Panc1 (cell line): Measurements from ENCODE around the gene PLAAT5. TPM values are rescaled to one million over a fixed set of nuclear protein-coding genes. Genes with fewer than 3 reads are reported as not detected.

ENCODE experiments used
- ATAC-seq: fragments of 200-7000 bp; cut with Tn5 transposase; 2 replicates; pipeline ENCODE4 v1.9.1; 2020; ENCODE audit warnings: mild to moderate bottlenecking, moderate library complexity
- BruUV-seq: library from RNA; stranded (reverse); fragments of 400-500 nt; replicated peaks from 2 replicates; lab custom pipeline; 2021; lab: Mats Ljungman, UMichigan
- CTCF ChIA-PET: fragments of 300-600 bp; sonication (Branson Sonifier 250); formaldehyde crosslinking; loops from one replicate; lab custom pipeline; 2022; ENCODE audit warnings: antibody characterized with exemption; lab: Charles Lee
- POLR2A ChIA-PET: fragments of 300-600 bp; sonication (Branson Sonifier 250); formaldehyde crosslinking; loops from one replicate; lab custom pipeline; 2022; ENCODE audit warnings: antibody characterized with exemption; lab: Charles Lee
- DNase-seq: peaks from one replicate; pipeline ENCODE4 v3.0.0-alpha.2; 2010; ENCODE audit warnings: low read depth, low spot score
- H3K27ac ChIP-seq: 2 replicates; pipeline ENCODE4 v1.5.1; 2011; ENCODE audit warnings: mild to moderate bottlenecking, low read length, inconsistent platforms
- H3K27me3 ChIP-seq: fragments of 200-500 bp; sonication (Bioruptor generic); 2 replicates; pipeline ENCODE4 v1.6.0; 2014; ENCODE audit warnings: low read length, inconsistent platforms; ENCODE audit not compliant: control insufficient read depth, insufficient read depth
- H3K36me3 ChIP-seq: fragments of 200-500 bp; sonication (Bioruptor generic); 2 replicates; pipeline ENCODE4 v1.5.1; 2014; ENCODE audit warnings: inconsistent platforms, mild to moderate bottlenecking, low read length, moderate library complexity; ENCODE audit not compliant: control insufficient read depth, insufficient read depth
- H3K4me1 ChIP-seq: 2 replicates; pipeline ENCODE4 v1.5.1; 2011; ENCODE audit warnings: inconsistent platforms, mild to moderate bottlenecking, low read length, moderate library complexity; ENCODE audit not compliant: control insufficient read depth, insufficient read depth
- H3K4me3 ChIP-seq, 2 experiments: 2 replicates each; pipeline ENCODE4 v1.5.1; 2011 to 2012; ENCODE audit warnings: low read depth in 2 of 2, low read length in 2 of 2, mild to moderate bottlenecking in 2 of 2, inconsistent platforms in 1 of 2, moderate library complexity in 1 of 2
- H3K9me3 ChIP-seq: fragments of 200-500 bp; sonication (Bioruptor generic); 2 replicates; pipeline ENCODE4 v1.5.1; 2014; ENCODE audit warnings: low read depth, mild to moderate bottlenecking, inconsistent platforms, low read length, moderate library complexity; ENCODE audit not compliant: control insufficient read depth, insufficient read depth
- POLR2AphosphoS5 ChIP-seq: IDR thresholded peaks from 2 replicates; pipeline ENCODE4 v1.6.1; 2012; ENCODE audit warnings: mild to moderate bottlenecking, low read depth, low read length, moderate library complexity
- SIN3A ChIP-seq: IDR thresholded peaks from 2 replicates; pipeline ENCODE4 v1.6.1; 2012; ENCODE audit warnings: low read depth, mild to moderate bottlenecking, low read length, moderate library complexity, borderline replicate concordance; ENCODE audit not compliant: insufficient read depth
- TCF7L2 ChIP-seq: IDR thresholded peaks from 2 replicates; pipeline ENCODE4 v1.6.1; 2011; ENCODE audit warnings: mild to moderate bottlenecking, low read depth, low read length, inconsistent platforms
- in situ Hi-C: cut with HindIII; loops from 2 replicates; pipeline ENCODE4 v1.10.0; 2016; ENCODE audit warnings: low sequenced_read_pairs, low pct_unique_long_range_greater_than_20kb
- intact Hi-C: fragments of 100-400 bp; cut with micrococcal nuclease; formaldehyde crosslinking; loops from one replicate; pipeline ENCODE4 v1.10.0; 2022; ENCODE audit not compliant: unreplicated experiment
- total RNA-seq: library from RNA; stranded (reverse); gene quantifications from one replicate; pipeline ENCODE4 v1.2.1, GENCODE V29; 2021; ENCODE audit not compliant: unreplicated experiment
- TF ChIP-seq, protein P1 (sequence below): fragments of 450-650 bp; IDR thresholded peaks from 2 replicates; pipeline ENCODE4 v1.5.1; 2017; ENCODE audit warnings: mild to moderate bottlenecking
- TF ChIP-seq, protein P2 (sequence below), 2 experiments: IDR thresholded peaks; 2 replicates each; pipeline ENCODE4 v1.6.1; 2011 to 2012; ENCODE audit warnings: low read depth in 2 of 2, control low read depth in 1 of 2, low read length in 1 of 2, mild to moderate bottlenecking in 1 of 2, moderate library complexity in 1 of 2; ENCODE audit not compliant: insufficient read depth in 1 of 2

PLAAT5 gene
- total RNA-seq, 1 experiment from 2014 or later, result not detected

DNA sequence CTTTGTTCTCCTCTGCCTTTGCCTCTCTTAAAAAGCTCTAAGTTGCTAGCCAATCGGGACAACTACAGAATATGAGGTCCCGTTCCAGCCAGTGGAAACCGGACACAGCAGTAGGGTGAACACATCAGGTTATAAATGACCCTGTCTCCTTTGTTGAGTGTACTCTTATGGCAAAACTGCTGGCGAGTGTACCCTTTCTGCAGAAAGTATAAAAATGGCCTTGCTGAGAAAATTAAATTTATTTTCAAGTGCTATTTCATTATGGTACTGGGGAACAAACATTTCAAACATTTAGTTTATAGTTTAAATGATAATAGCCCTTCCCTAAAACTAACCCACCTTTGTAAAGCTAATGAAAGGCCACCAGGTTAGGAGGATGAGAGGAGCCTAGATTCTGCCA, 8.9 kb upstream of the PLAAT5 start:
- BruUV-seq, result no TSS peak
- ATAC-seq (no peak), DNase-seq (no peak)
- ChIA-PET CTCF (no interaction called here), POLR2A (no interaction called here)
- Histone ChIP-seq H3K4me1 (no peaks in the 10 kb centered on the region), H3K36me3 (no peaks in the 10 kb centered on the region), H3K4me3 (no peak overlapping the region), H3K27ac (no peak overlapping the region), H3K27me3 (no peaks in the 10 kb centered on the region), H3K9me3 (peaks cover 6% of the 10 kb centered on the region; the same call in 1 of the 2 replicates)
- no peak for TF ChIP-seq SIN3A
- TF ChIP-seq TCF7L2, result no peak
- TF ChIP-seq, protein P1, sequence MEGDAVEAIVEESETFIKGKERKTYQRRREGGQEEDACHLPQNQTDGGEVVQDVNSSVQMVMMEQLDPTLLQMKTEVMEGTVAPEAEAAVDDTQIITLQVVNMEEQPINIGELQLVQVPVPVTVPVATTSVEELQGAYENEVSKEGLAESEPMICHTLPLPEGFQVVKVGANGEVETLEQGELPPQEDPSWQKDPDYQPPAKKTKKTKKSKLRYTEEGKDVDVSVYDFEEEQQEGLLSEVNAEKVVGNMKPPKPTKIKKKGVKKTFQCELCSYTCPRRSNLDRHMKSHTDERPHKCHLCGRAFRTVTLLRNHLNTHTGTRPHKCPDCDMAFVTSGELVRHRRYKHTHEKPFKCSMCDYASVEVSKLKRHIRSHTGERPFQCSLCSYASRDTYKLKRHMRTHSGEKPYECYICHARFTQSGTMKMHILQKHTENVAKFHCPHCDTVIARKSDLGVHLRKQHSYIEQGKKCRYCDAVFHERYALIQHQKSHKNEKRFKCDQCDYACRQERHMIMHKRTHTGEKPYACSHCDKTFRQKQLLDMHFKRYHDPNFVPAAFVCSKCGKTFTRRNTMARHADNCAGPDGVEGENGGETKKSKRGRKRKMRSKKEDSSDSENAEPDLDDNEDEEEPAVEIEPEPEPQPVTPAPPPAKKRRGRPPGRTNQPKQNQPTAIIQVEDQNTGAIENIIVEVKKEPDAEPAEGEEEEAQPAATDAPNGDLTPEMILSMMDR, result no peak
- no peak for TF ChIP-seq POLR2AphosphoS5
- TF ChIP-seq, protein P2, sequence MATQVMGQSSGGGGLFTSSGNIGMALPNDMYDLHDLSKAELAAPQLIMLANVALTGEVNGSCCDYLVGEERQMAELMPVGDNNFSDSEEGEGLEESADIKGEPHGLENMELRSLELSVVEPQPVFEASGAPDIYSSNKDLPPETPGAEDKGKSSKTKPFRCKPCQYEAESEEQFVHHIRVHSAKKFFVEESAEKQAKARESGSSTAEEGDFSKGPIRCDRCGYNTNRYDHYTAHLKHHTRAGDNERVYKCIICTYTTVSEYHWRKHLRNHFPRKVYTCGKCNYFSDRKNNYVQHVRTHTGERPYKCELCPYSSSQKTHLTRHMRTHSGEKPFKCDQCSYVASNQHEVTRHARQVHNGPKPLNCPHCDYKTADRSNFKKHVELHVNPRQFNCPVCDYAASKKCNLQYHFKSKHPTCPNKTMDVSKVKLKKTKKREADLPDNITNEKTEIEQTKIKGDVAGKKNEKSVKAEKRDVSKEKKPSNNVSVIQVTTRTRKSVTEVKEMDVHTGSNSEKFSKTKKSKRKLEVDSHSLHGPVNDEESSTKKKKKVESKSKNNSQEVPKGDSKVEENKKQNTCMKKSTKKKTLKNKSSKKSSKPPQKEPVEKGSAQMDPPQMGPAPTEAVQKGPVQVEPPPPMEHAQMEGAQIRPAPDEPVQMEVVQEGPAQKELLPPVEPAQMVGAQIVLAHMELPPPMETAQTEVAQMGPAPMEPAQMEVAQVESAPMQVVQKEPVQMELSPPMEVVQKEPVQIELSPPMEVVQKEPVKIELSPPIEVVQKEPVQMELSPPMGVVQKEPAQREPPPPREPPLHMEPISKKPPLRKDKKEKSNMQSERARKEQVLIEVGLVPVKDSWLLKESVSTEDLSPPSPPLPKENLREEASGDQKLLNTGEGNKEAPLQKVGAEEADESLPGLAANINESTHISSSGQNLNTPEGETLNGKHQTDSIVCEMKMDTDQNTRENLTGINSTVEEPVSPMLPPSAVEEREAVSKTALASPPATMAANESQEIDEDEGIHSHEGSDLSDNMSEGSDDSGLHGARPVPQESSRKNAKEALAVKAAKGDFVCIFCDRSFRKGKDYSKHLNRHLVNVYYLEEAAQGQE (IDR thresholded peaks at IDR 0.05; ENCODE audit: insufficient read depth in 1 of 2, low read depth in 2 of 2, low read length in 1 of 2), result no peak
- intact Hi-C loops (no loop called here), in situ Hi-C loops (no loop called here)

DNA sequence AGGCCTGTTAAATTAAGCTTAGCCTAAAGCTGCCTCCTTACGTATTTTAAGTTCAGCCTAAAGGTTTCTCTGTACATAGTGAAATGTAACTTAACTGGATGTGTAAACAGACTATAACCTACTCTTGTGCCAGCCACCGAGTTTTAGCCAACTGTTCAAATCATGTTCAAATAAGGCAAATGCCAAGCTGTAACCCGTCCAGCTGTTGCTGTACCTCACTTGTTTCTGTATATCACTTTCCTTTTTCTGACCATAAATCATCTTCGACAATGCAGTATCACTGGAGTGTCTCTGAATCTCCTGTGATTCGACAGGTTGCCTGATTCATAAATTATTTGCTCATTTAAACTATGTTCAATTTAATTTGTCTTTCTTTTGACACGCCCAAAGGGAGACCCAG, 4.0 kb upstream of the PLAAT5 start:
- intact Hi-C loops, result no loop called here

More for the DNA sequence above, 4.0 kb upstream of the PLAAT5 start:
- ATAC-seq (no peak), DNase-seq (no peak)
- Histone ChIP-seq H3K9me3 (peaks cover 3% of the 10 kb centered on the region; the same call in 1 of the 2 replicates), H3K27me3 (peaks cover 19% of the 10 kb centered on the region), H3K4me1 (no peaks in the 10 kb centered on the region), H3K36me3 (no peaks in the 10 kb centered on the region), H3K4me3 (no peak overlapping the region), H3K27ac (no peak overlapping the region)
- no peak for TF ChIP-seq SIN3A
- TF ChIP-seq, protein P2 (IDR thresholded peaks at IDR 0.05; ENCODE audit: insufficient read depth in 1 of 2, low read depth in 2 of 2, low read length in 1 of 2), result no peak
- TF ChIP-seq, protein P1, result no peak
- TF ChIP-seq POLR2AphosphoS5, result no peak
- no peak for TF ChIP-seq TCF7L2
- in situ Hi-C loops, result no loop called here
- ChIA-PET CTCF (no interaction called here), POLR2A (no interaction called here)
- BruUV-seq, result no TSS peak
